Daoy (cell line): ENCODE results near the gene HCN2. TPM values are rescaled to one million over a fixed set of nuclear protein-coding genes. Genes with fewer than 3 reads are reported as not detected.
"Not testable (repeated sequence)": the region's sequence is repeated elsewhere in the genome, so short reads cannot be mapped to it uniquely, and the experiment has no call there.

Source experiments
- DNase-seq: peaks from one replicate; pipeline ENCODE4 v3.0.0-alpha.2; 2015; ENCODE audit warnings: low read depth
- total RNA-seq: library from RNA; depleted of rRNA; stranded (reverse); fragments of >200 nt; shearing (Covaris generic); gene quantifications from 2 replicates; pipeline ENCODE4 v1.2.3, GENCODE V29; 2014

Gene HCN2
- total RNA-seq, 1 experiment from 2014 or later = 0.97 TPM

DNA sequence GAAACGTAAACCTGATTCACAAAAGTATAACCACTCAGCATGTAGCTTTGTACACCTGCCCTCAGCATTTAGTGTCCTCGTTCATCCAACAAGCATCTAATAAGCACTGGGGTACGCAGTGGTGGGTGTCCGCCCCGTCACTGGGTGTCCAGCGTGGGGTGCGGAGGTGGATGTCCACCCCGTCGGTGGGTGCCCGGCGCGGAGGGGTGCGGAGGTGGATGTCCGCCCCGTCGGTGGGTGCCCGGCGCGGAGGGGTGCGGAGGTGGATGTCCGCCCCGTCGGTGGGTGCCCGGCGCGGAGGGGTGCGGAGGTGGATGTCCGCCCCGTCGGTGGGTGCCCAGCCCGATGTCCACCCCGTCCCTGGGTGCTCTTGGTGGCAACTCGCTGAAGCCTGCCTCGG is 4.5 kb upstream of the HCN2 start:
- not testable (repeated sequence) for DNase-seq

DNA sequence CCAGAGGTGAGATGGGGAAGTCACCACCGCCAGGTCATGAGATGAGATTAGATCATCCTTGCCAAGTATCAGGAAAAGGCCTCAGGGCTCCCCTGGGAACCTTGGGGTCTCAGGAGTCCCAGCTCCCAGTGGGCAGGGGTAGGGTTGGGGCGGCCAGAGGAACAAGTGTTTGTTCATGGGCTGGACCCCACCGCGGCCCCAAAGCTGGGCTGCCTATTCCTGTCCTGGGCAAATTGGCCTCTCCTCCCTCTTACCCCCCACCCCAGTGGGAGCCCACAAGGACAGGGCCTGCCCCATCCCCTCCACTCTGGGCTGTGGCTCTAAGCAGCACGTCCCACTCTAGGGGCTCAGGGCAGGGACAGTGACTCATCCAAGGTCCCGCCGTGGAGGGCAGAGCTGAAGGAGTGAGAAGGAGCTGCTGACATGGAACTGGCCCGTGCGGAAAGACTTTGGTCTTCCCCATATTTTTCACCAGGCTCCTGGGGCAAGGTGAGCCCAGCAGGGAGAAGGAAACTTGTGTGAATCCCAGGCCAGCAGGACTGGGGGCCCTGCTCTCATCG is 4.0 kb upstream of the HCN2 start:
- no peak for DNase-seq

DNA sequence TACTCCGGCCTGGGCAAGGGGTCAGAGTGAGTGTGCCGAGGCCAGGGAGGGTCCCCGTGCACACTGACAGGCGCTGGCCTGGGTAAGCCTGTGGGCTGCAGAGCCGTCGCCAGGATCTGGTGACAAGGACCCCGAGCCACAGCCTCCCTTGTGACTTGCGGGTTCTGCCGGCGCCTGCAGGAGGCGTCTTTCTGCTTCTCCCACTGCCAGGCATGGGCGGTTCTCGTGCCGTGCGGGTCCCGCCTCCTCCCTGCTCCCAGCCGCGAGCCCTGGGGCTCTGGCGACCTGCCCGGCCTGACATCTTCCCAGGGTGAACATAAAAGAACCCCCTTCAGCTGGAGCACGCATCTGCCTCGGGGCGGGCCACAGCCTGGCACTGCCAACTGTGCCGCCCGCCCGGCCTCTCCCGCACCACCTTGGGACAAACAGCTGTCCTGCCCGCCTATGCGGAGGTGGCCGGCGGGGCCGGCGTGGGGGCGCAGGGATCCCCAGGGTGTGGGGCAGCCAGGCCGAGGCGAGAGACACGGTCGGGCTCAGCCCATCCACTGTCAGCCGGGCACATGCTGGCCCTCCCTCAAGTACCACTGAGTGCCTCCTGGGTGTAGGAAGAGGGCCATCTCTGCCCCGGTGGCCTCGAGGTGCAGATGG is 1.5 kb upstream of the HCN2 start:
- DNase-seq = peak; percentile 95

DNA sequence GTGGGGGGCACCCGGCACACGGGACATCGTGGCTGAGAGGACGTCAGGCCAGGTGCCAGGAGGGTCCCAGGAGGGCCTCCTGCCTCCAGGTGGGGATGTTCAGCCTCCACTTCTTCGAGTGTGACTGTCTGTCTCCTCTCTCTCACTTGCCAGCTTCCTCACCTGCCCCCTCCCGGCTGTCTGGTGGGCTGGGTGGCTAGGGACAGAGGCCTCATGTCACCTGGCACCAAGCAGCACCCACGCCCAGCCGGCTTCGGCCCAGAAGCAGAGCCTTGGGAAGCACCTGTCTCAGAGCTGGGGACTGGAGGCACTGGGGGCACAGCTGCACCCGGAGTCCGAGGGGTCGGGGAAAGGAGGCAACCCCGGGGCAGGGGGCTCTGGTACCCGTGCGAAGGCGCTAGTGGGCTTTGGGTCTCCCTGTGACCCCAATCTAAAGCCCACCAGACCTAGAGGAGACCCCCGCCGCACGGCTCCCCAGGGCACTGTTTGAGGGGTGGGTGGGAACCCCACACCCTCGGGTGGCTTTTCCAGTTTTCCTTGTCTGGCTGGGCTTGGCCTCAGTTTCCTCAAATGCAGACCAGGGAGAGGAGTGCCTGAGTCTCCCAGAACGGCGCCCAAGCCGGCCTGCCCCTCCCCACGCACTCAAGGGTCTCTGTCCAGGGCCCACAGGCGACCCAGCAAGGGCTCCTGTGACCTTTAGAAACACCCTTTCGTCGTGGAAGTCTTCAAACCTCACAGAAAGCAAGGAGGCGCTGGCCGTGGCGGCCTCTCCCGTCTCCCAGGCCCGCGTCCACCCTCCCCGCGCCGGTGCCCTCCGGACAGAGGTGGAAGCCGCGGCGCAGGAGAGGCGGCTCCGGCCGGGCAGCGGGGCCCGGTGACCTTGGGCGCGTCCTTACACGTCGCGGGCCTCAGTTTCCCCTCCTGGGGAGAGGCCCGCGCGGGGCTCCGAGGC is 664 bp upstream of the HCN2 start:
- DNase-seq = no peak

DNA sequence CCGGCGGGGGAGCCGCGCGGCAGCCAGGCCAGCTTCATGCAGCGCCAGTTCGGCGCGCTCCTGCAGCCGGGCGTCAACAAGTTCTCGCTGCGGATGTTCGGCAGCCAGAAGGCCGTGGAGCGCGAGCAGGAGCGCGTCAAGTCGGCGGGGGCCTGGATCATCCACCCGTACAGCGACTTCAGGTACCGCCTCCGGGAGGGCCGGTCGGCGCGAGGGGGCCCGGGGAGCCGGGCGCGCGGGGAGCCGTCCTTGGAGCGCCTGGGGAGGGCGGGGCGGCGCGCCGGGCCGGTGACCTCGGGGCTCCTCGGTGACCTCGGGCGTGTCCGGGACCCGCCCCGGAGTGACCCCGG is 690 bp downstream of the HCN2 start:
- DNase-seq = peak; percentile 78

DNA sequence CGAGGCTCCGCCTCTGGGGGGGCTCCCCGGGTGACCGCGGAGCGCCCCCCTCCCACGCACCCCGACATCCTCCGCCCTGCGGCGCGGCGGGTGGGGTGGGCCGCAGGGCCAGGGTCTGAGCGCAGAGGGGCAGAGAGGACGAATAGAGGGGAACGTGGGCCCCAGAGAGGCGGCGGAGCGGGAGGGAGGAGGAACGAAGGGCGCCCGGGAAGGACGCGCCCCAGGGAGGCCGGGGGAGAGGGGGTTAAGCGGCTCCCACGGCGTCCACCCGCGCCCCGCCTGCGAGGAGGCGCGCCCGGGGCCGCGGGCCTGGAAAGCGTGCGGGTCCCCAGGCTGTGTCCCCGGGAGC is 1.0 kb downstream of the HCN2 start:
- no peak for DNase-seq

DNA sequence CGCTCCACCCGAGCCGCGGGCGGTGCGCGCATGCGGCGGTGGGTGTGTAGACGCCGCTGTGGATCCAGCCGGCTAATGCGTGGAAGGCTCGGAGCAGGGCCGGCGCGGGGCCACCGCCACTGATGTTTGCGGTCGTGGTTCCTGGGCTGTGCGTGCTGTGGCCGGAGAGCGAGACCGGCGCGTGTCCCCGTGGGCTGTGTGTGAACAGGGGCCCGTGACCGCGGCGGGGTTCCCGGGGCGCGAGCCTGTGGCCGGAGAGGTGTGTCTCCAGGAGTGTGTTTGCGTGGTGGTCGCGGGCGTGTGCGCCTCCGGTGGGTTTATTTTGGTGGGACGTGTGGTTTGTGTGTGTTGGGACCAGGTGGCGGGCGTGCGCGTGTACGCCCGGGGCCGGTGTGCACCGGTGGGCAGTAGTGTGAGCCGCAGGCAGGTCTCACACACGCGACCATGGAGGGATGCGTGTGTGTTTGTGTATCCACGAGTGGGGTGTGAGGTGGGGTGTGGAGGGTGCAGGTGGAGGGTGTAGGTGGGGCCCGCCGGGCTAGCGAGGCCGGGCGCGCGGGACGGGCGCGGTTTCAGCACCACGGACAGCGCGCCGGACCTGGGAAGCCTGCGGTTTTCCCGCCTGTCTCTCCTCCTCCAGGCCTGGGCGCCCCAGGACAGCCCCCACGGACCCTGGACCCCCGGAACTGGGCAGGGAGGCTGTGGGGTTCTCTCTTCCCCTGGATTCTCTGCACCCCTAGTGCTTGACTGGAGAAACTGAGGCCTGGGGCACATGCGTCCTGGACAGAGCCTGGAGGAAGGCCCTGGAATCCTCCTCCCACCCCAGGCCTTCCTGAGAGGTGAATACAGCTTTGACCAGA is 1.6 kb downstream of the HCN2 start:
- DNase-seq = peak; percentile 67

DNA sequence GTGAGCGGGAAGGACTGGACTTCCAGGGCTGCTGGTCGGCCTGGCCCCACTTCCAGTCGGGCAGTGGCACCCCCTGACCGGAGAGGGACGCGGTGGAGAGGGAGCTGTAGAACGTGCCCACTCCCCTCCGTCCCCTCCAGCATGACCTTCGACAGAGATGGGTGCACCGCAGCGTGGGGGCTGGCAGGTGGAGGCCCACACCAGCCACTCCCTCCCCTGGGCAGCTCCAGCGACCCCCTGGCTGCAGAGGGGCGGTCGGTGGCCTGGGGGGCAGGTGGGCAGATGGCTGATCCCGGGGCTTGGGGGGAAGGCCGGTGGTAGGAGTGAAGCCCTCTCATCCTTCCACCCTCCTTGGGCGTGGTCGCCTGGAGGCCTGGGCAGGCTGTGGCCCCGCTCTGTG is 2.4 kb downstream of the HCN2 start:
- DNase-seq = no peak

DNA sequence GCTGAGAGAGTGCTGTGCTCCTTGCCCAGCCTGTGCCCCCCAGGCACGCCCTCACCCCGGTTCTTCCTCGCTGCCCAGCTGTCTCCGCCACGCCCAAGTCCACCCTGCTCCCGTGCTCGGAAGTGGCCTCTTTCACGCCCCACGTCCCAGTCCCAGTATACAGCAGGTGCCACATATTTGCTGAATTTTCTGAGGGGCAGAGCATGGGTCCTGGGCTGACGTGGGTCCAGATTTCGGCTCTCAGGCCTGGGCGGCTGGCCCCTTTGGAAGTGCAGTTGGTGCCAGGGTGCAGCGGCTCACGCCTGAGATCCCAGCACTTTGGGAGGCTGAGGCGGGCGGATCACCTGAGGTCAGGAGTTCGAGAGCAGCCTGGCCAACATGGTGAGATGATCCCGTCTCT is 3.4 kb downstream of the HCN2 start:
- no peak for DNase-seq

DNA sequence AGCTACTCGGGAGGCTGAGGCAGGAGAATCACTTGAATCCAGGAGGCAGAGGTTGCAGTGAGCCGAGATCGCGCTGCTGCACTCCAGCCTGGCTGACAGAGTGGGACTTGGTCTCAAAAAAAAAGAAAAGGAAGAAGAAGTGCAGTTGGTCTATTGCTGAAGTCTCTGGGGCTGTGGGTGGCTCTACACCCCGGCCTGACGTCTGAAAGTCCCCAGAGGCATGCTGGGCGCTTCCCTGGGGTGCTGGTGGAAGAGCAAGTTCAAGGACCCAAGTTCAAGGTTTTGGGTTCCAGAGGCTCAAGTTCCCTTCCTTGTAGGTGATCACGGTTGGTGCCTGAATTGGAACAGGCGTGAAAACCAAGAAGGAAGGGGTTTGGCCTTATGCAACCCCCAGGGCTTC is 3.8 kb downstream of the HCN2 start:
- no peak for DNase-seq

DNA sequence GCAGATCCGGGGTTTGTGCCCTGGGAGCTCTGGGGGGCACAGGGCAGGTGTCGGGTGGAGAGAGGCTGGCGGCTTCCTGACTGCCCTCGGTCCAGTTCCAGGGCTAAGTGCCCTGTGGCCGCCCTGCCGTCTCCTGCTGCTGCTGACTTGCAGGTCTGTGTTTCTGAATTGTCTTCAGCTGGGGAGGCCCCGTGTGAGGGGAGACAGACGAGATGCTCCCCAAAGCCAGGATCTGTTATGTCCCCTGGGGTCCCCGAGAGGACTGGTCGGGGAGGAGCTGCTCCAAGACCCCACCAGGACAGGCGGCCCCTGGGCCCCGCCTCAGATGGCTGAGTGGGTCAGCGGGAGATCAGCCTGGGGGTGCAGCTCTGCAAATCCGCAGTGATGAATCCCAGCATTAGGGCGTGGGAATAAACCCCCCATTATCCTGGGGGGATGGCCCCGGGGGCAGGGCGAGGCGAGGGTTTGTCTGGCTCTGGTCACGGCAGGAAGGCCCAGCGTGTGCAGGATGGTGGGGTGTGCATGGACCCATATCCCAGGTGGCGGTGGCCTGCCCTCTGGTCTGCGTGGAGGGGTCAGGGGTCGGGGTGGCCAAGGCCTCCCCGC is 4.7 kb downstream of the HCN2 start:
- no peak for DNase-seq

DNA sequence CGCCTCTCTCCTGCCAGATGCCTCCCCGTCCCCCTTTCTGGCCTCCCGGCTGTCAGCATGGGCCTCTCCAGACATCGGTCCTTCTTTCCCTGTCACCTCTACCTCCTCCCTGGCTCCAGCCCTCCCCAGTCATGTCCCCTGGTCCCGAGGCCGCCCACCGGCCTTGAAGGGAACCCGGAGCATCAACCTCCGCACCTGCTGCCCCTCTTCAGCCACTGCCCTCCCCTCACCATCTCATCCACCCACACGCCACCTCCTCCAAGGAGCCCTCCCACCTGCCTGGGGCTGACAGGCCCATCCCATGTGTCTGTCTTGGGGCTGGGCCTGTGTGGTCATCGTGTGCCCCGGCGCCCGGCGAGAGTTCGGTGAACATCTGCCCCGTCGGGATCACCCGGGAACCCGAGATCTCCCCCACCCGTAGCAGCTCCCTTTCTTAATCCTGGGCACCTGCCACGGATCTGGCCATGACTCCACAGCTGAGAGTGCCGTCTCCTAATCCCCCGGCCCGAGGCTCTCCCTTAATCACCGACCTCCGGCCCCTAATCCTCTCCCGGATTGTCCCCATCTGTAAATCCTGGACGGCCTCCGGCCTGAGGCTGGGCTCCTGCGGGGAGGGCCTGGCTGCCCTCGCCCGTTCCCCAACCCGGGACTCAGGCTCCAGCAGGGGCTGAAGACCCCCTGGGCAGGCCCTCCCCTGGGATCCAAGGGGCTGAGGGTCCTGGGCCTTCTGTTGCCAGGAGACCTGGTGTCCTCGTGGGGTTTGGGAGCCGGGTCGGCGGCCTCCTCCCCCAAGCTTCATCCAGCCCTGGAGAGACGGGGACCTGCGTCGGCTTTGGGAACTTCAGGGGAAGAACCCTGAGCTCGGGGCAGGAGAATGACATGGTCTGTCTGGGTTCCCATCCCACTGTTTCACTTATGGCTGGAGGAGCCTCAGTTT is 5.9 kb downstream of the HCN2 start:
- no peak for DNase-seq

DNA sequence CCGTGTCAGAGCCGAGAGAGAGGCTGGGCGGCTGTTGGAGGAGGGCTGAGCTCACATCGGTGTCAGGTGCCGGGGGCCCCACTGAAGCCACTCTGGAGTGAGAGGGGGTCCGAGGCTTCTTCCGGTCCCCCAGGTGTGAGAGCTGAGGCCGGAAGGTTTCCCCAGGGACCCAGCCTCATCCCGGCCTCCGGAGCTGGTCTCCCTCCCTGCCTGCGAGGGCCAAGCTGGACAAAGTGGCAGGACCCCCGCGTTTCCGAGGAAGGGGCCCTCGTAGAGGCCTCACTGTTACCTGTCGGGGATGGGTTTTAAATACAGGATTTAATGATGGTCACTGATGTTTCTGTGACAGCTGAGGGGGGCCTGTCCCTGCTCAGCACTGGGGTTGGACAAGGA is 6.6 kb downstream of the HCN2 start:
- DNase-seq = no peak

DNA sequence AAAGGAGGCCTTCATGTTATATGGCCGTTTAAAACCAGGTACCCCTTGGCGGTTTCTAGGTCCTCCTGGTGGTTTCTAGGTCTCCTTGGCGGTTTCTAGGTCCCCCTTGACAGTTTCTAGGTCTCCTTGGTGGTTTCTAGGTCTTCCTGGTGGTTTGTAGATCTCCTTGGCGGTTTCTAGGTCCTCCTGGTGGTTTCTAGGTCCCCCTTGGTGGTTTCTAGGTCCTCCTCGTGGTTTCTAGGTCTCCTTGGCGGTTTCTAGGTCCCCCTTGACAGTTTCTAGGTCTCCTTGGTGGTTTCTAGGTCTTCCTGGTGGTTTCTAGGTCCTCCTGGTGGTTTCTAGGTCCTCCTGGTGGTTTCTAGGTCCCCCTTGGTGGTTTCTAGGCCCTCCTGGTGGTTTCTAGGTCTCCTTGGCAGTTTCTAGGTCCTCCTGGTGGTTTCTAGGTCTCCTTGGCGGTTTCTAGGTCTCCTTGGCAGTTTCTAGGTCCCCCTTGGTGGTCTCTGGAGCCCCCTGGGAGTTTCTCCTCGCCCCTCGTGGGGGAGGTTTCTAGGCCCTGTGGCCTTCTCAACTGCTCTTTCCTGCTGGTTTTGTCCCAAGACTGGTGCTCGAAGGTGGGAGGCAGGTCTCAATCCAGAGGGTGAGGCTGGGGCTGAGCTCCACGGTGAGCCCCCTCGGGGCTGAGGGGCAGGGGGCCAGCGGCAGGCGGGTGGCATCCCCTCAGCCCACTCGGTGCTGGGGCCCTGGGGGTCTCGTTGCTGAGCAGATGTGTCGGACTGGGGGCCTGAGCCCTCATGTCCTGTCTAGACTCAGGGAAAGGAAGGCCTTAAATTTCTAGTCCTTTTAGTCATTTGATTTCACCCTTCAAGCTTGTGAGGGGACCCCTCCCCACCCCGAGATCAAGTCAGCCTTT is 8.0 kb downstream of the HCN2 start:
- no peak for DNase-seq

DNA sequence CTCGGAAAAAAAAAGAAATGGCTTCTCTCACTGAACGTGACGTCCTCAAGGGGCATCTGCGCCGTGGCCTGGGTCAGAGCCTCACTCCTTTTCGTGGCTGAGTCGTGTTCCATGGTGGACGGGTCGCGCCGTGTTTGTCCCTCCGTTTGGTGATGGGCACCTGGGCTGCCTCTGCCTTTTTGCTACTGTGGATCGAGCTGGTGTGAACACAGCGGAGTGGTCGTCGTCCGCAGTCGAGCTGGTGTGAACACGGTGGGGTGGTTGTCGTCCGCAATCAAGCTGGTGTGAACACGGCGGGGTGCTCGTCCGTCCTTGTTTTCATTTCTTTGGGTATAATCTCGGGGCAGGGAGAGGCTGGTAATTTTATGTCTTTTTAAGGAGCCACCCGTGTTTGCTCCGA is 11.6 kb downstream of the HCN2 start:
- DNase-seq = no peak

DNA sequence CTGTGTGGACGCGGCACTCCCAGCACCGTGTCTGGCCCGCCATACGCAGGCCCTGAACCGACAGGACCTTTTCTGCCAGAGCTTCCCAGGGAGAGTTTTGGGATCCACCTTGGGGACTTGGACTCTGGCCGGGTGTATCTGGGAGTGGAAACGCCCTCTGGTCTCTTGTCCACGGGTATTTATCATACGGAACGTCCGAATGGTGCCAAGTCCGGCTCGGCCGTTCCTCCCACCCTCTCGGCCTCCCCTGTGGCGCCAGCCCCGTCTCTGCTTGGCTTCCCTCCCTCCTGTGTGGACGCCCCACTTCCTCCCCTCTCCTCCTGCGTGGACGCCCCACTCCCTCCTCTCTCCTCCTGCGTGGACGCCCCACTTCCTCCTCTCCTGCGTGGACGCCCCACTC is 12.1 kb downstream of the HCN2 start:
- DNase-seq = no peak

DNA sequence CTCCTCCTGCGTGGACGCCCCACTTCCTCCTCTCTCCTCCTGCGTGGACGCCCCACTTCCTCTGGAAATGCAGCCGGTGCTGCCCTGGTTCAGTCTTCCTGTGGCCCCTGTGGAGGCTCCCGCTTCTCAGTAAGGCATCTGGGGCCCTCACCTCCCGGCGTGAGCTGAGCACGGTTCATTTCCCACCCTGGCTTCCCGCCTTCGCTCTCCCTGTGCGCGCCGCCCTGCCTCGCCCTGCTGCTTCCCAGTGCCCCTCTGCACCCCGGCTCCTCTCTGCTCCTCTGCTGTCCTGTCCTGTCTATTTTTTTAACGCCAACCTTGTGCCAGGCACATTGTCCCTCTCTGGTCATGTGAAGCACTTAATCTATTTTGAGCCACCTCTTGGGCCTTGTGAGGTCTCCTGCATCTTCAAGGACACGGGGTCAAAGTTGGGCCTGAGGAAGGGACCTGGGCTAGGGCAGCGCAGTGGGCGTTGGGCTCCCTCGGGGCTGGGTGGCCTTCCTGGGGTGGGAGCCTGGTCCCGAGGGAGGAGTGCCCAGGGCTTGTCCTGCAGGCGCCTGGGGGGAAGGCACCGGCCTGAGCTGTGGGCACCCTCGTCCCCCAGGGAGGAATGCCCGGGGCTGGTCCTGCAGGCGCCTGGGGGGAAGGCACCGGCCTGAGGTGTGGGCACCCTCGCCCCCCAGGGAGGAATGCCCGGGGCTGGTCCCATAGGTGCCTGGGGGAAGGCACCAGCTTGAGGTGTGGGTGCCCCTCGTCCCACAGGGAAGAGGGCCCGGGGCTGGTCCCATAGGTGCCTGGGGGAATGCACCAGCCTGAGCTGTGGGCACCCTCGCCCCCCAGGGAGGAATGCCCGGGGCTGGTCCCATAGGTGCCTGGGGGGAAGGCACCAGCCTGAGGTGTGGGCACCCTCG is 13.0 kb downstream of the HCN2 start:
- DNase-seq = no peak

DNA sequence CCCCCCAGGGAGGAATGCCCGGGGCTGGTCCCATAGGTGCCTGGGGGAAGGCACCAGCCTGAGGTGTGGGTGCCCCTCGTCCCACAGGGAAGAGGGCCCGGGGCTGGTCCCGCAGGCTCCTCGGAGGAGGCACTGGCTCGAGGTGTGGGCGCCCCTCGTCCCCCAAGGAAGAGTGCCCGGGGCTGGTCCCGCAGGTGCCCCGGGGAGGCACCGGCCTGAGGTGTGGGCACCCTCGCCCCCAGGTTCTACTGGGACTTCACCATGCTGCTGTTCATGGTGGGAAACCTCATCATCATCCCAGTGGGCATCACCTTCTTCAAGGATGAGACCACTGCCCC is 13.6 kb downstream of the HCN2 start:
- not testable (repeated sequence) for DNase-seq

DNA sequence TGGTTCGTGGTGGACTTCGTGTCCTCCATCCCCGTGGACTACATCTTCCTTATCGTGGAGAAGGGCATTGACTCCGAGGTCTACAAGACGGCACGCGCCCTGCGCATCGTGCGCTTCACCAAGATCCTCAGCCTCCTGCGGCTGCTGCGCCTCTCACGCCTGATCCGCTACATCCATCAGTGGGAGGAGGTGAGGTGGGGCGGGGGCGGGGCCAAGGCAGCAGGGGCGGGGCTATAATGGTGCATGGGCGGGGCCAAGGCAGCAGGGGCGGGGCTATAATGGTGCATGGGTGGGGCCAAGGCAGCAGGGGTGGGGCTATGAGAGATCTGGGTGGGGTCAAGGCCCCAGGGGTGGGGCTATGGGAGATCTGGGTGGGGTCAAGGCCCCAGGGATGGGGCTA is 14.1 kb downstream of the HCN2 start:
- DNase-seq = not testable (repeated sequence)
